ENCODE measurements around the gene WNT7B. TPM values are rescaled to one million over a fixed set of nuclear protein-coding genes. Genes with fewer than 3 reads are reported as not detected.

WNT7B gene
- total RNA-seq, 2 donors from 2014 or later: not detected

- H3K27ac Mint-ChIP-seq: no peak overlapping the region
Measured at GRCh38 chr22:46004105-46004866, 27.3 kb upstream of the WNT7B start.

DNA sequence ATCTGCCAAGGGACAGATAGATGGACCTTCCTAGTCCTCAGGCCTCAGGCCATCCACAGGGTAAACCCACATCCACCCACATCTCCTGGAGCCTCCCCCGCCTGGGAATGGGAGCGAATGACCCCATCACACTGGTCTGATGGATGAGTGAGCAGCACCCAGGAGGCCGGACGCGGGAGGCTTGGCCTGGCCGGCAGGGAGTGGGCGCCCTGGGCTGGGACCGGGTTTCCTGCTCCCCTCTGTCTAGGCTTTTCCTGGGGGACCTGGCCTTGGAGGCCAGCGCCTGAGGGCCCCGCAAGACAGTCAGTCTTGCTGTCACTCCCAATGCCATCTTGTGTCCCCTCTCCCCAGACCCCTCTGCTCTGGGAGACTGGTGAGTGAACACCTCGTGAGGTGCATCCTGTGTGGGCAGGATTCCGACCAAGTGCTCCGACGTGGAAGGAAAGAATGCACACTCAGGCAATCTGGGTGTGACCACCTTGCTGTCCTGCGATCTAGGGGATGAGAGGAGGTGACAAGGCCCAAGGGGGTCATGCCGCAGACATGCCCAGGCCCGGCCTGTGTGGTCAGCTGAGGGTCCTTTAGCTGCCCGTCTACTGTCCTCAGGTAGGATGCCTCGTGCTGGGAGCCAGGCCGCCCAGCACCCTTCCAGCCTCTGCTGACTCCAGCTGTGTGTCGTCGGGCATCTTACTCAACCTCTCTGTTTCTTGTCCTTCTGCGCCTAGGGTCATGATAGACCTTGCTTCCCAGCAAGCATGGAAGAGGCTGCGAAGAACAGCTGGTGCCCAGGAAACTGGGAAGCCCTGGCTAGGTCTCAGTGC lies 26.5 kb upstream of the WNT7B start:
- no peak for ATAC-seq
- Mint-ChIP-seq H3K4me3 (no peak overlapping the region), H3K27ac (no peak overlapping the region), H3K4me1 (peaks cover 6% of the 10 kb centered on the region), H3K36me3 (ENCODE audit: low read depth) (no peaks in the 10 kb centered on the region), H3K27me3 (peaks cover 13% of the 10 kb centered on the region)
- DNase-seq: no peak
- H3K9me3 ChIP-seq (ENCODE audit: control insufficient read depth, low read length, poor library complexity, severe bottlenecking): no peaks in the 10 kb centered on the region

More at GRCh38 chr22:46004105-46004866, 27.3 kb upstream of the WNT7B start:
- no peaks in the 10 kb centered on the region for H3K9me3 ChIP-seq (ENCODE audit: control insufficient read depth, low read length, poor library complexity, severe bottlenecking)
- Mint-ChIP-seq H3K36me3 (ENCODE audit: low read depth) (no peaks in the 10 kb centered on the region), H3K27me3 (peaks cover 5% of the 10 kb centered on the region), H3K4me3 (no peak overlapping the region), H3K4me1 (peaks cover 6% of the 10 kb centered on the region)
- ATAC-seq (no peak), DNase-seq (no peak)

GRCh38 chr22:46002757-46003270 lies 25.9 kb upstream of the WNT7B start:
- H3K9me3 ChIP-seq (ENCODE audit: control insufficient read depth, low read length, poor library complexity, severe bottlenecking): no peaks in the 10 kb centered on the region
- Mint-ChIP-seq H3K4me1 (peaks cover 6% of the 10 kb centered on the region), H3K27ac (no peak overlapping the region), H3K27me3 (peaks cover 14% of the 10 kb centered on the region), H3K36me3 (ENCODE audit: low read depth) (no peaks in the 10 kb centered on the region), H3K4me3 (no peak overlapping the region)
- no peak for DNase-seq
- no peak for ATAC-seq

DNA sequence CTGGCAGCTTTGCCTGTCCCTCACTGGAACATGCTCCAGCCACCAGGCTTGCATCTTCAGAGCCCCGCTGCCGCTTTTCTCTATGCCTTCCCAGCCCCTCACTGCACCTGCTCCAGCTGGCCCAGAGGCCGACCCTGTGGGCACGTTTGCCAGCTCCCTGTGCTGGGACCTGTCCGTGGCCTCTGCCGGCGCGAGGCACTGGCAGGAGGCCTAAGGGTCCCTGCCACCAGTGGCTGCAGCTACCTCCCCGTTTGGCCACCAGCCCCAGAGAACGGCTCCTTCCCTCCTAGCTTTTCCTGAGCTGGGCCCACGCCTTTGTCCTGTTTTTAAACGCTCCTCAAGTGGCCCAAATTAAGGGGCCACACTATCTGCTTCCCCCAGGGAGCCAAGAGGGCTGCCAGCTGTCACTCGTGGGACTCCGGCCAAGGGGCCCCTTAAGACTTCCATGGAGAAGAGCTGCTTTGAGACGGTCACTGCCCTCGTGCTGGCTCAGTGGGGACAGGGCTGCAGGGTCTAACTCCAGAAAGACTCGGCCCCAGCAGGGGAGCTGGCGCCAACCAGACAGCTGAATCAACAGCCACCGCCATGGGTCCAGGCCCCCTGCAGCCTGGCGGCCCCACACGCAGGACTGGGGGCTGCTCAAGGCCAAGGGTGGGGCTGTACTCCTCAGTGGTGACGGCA lies 24.6 kb upstream of the WNT7B start:
- Mint-ChIP-seq H3K4me3 (no peak overlapping the region), H3K27me3 (peaks cover 14% of the 10 kb centered on the region), H3K4me1 (peaks cover 6% of the 10 kb centered on the region), H3K36me3 (ENCODE audit: low read depth) (no peaks in the 10 kb centered on the region), H3K27ac (no peak overlapping the region)
- ATAC-seq: no peak
- no peak for DNase-seq
- no peaks in the 10 kb centered on the region for H3K9me3 ChIP-seq (ENCODE audit: control insufficient read depth, low read length, poor library complexity, severe bottlenecking)

GRCh38 chr22:46001046-46001425 lies 24.1 kb upstream of the WNT7B start:
- ATAC-seq (no peak), DNase-seq (no peak)
- no peak overlapping the region for H3K27ac Mint-ChIP-seq
- no peaks in the 10 kb centered on the region for H3K36me3 Mint-ChIP-seq (ENCODE audit: low read depth)
- no peak overlapping the region for H3K4me3 Mint-ChIP-seq
- no peaks in the 10 kb centered on the region for H3K9me3 ChIP-seq (ENCODE audit: control insufficient read depth, low read length, poor library complexity, severe bottlenecking)
- peaks cover 3% of the 10 kb centered on the region for H3K4me1 Mint-ChIP-seq
- peaks cover 14% of the 10 kb centered on the region for H3K27me3 Mint-ChIP-seq

- no peaks in the 10 kb centered on the region for H3K36me3 Mint-ChIP-seq (ENCODE audit: low read depth)
- ATAC-seq (no peak), DNase-seq (no peak)
- H3K27ac Mint-ChIP-seq: no peak overlapping the region
- H3K9me3 ChIP-seq (ENCODE audit: control insufficient read depth, low read length, poor library complexity, severe bottlenecking): no peaks in the 10 kb centered on the region
- peaks cover 3% of the 10 kb centered on the region for H3K4me1 Mint-ChIP-seq
- peaks cover 14% of the 10 kb centered on the region for H3K27me3 Mint-ChIP-seq
- H3K4me3 Mint-ChIP-seq: no peak overlapping the region
Measured at GRCh38 chr22:46000081-46001027, 23.4 kb upstream of the WNT7B start.

DNA sequence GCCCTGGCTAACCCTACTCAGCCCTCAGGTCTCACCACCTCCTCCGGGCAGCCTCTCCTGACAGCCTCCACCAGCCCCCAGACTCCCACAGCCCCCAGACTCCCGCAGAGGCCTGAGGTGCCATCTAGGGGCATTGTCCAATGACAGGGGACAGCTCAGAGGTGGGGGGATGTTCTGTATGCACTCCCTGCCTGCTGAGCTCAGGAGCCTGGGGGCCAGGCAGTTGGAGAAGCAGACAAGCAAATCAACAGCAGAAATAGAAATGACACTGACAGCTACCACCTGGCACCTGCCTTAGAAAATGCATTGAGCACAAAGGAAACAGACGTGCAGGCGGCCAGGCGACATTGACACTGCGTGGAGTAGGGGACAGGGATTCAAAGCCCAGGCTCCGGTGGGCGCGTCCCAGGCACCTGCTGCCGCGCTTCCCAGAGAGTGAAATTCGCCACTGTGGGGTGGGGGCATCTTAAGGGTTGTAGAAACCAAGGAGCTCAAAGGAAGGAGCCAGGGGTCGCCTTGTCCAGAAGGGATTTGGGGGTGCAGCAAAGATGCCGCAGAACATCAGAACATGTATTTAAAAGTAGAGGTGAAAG lies 22.5 kb upstream of the WNT7B start:
- Mint-ChIP-seq H3K4me3 (no peak overlapping the region), H3K4me1 (peaks cover 5% of the 10 kb centered on the region), H3K27ac (no peak overlapping the region), H3K36me3 (ENCODE audit: low read depth) (no peaks in the 10 kb centered on the region), H3K27me3 (peaks cover 14% of the 10 kb centered on the region)
- DNase-seq (no peak), ATAC-seq (no peak)
- no peaks in the 10 kb centered on the region for H3K9me3 ChIP-seq (ENCODE audit: control insufficient read depth, low read length, poor library complexity, severe bottlenecking)

DNA sequence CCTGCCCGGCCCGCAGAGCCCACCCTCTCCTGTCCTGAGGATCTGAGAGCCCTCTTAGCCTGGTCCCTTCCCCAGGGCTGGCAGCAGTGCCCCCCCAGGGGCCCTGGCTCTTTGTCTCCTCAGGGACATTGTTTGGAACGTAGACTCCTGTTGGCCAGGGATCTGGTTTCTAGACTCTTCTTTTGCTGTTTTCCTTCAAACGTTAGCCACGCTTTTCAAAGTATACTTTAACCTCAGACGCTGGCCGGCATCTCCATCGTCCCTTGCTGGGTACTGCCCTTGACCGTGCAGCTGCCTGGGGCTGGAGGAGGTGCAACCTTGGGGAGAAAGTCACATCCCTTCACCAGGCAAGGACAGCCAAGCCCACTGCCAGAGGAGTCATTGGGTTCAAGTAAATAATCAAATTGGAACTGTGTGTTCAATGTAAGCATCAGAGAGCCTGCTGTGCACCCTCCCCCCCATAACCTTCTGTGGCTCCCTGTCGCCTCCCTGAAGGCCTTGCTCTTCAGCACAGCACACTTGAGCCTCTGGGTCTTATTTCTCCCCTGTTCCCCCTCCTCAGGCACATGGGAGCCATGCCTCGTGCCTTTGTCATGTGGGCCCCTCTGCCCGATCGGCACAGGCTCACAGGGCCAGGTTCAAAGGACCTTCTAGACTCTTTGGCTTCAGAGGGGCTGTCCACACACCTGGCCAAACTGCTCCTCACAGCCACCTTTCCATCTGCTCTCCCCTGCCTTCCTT lies 21.8 kb upstream of the WNT7B start:
- Mint-ChIP-seq H3K4me1 (peaks cover 6% of the 10 kb centered on the region), H3K4me3 (no peak overlapping the region), H3K27ac (no peak overlapping the region), H3K27me3 (peaks cover 14% of the 10 kb centered on the region), H3K36me3 (ENCODE audit: low read depth) (no peaks in the 10 kb centered on the region)
- no peak for DNase-seq
- H3K9me3 ChIP-seq (ENCODE audit: control insufficient read depth, low read length, poor library complexity, severe bottlenecking): no peaks in the 10 kb centered on the region
- ATAC-seq: no peak

DNA sequence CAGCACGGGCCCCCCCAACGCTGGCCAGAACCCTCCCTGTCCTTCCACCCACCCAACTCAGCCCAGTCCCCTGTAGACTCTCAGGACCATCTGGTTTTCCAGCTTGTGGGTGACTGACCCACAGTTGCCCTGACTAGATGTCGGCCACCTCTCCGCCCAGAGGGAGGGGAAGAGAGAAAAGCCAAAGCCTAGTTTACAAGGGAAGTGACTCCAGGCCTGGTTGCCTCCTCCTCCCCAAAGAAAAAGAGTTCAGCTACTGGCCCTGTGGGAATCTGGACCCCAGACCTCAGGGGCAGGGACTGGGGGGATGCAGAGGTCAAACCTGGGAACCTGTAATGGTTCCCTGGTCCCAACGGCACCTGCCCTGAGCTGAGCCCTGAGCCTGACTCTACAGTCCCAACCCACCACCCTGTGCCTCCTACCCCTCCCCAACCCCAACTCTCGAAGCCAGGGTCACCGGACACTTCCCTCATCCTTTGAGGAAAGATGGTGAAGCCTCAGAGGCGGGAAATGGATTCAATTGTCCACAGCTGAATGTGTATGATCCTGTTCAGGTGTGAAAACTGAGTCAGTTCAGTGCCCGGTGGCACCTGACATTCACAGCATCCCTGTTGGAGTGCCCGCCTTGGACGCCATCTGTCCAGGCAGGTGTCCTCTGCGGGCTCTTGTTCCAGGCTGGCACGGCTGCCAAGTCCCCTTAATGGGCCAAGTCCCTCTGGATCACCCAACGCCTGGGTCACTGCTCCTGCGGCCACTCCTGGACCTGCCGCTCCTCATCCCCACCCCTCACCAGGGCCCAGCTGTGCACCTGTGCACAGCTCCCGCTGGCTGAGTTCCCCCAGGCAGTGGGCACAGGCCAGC lies 21.0 kb upstream of the WNT7B start:
- no peaks in the 10 kb centered on the region for H3K9me3 ChIP-seq (ENCODE audit: control insufficient read depth, low read length, poor library complexity, severe bottlenecking)
- peaks cover 6% of the 10 kb centered on the region for H3K4me1 Mint-ChIP-seq
- H3K27ac Mint-ChIP-seq: no peak overlapping the region
- H3K4me3 Mint-ChIP-seq: no peak overlapping the region
- H3K27me3 Mint-ChIP-seq: peaks cover 14% of the 10 kb centered on the region
- DNase-seq (no peak), ATAC-seq (no peak)
- H3K36me3 Mint-ChIP-seq (ENCODE audit: low read depth): no peaks in the 10 kb centered on the region

GRCh38 chr22:45997077-45997776 lies 20.3 kb upstream of the WNT7B start:
- ATAC-seq (peak; percentile 32), DNase-seq (no peak)
- Mint-ChIP-seq H3K27me3 (peaks cover 14% of the 10 kb centered on the region), H3K4me3 (no peak overlapping the region), H3K27ac (no peak overlapping the region), H3K4me1 (peaks cover 6% of the 10 kb centered on the region), H3K36me3 (ENCODE audit: low read depth) (no peaks in the 10 kb centered on the region)
- H3K9me3 ChIP-seq (ENCODE audit: control insufficient read depth, low read length, poor library complexity, severe bottlenecking): no peaks in the 10 kb centered on the region

All from T-helper 17 cell (primary cell).